Neural cell (in vitro differentiated cells): Measurements from ENCODE around the gene JPT1. TPM values are rescaled to one million over a fixed set of nuclear protein-coding genes. Genes with fewer than 3 reads are reported as not detected.
A peak's percentile ranks its signal among the peaks of the same experiment; 100 is the strongest.

Experiments used
- H2AFZ ChIP-seq: fragments of 200-600, 300-800 bp; sonication (generic), shearing (Covaris generic); 2 replicates; pipeline ENCODE4 v1.6.0; 2014; ENCODE audit warnings: low read depth, mild to moderate bottlenecking, antibody characterized with exemption, low read length, moderate library complexity
- H3F3A ChIP-seq: fragments of 200-600 bp; shearing (Covaris generic); 2 replicates; pipeline ENCODE4 v1.6.1; 2016; ENCODE audit warnings: mild to moderate bottlenecking, moderate library complexity, mixed read lengths, antibody characterized with exemption, low read length; ENCODE audit not compliant: insufficient read depth, poor library complexity, severe bottlenecking
- H3K27ac ChIP-seq: fragments of 200-600, 300-800 bp; sonication (generic), shearing (Covaris generic); 2 replicates; pipeline ENCODE4 v1.5.1; 2014; ENCODE audit warnings: mild to moderate bottlenecking, low read length, moderate library complexity
- H3K27me3 ChIP-seq: fragments of 300-800, 200-600 bp; sonication (generic), shearing (Covaris generic); 2 replicates; pipeline ENCODE4 v1.6.0; 2014; ENCODE audit warnings: mild to moderate bottlenecking, low read depth, low read length, moderate library complexity; ENCODE audit not compliant: insufficient read depth
- H3K36me3 ChIP-seq: fragments of 300-800, 200-600 bp; sonication (generic), shearing (Covaris generic); 2 replicates; pipeline ENCODE4 v1.5.1; 2014; ENCODE audit warnings: mild to moderate bottlenecking, antibody characterized with exemption, low read length, moderate library complexity; ENCODE audit not compliant: insufficient read depth
- H3K4me2 ChIP-seq: fragments of 300-800, 200-600 bp; sonication (generic), shearing (Covaris generic); 2 replicates; pipeline ENCODE4 v1.6.0; 2014; ENCODE audit warnings: mild to moderate bottlenecking, low read length
- H3K4me3 ChIP-seq: fragments of 300-800, 200-600 bp; sonication (generic), shearing (Covaris generic); 2 replicates; pipeline ENCODE4 v1.5.1; 2014; ENCODE audit warnings: mild to moderate bottlenecking, low read length, moderate library complexity
- H3K79me2 ChIP-seq: fragments of 200-600 bp; shearing (Covaris generic); replicated peaks from 2 replicates; pipeline ENCODE4 v1.6.0; 2014; ENCODE audit warnings: mild to moderate bottlenecking, low read length, moderate library complexity; ENCODE audit not compliant: insufficient read depth
- H3K9ac ChIP-seq: fragments of 300-800, 200-600 bp; sonication (generic), shearing (Covaris generic); 2 replicates; pipeline ENCODE4 v1.6.1; 2016; ENCODE audit warnings: mild to moderate bottlenecking, low read length, mixed read lengths
- H3K9me2 ChIP-seq: fragments of 200-600 bp; shearing (Covaris generic); 2 replicates; pipeline ENCODE4 v1.6.1; 2016; ENCODE audit warnings: mild to moderate bottlenecking, low read length, mixed read lengths; ENCODE audit not compliant: insufficient read depth
- H3K9me3 ChIP-seq: fragments of 200-600, 300-800 bp; sonication (generic), shearing (Covaris generic); 2 replicates; pipeline ENCODE4 v1.6.1; 2016; ENCODE audit warnings: mild to moderate bottlenecking, mixed run types, low read length, moderate library complexity, mixed read lengths
- H4K20me1 ChIP-seq: fragments of 200-600 bp; shearing (Covaris generic); 2 replicates; pipeline ENCODE4 v1.6.1; 2016; ENCODE audit warnings: mild to moderate bottlenecking, mixed run types; ENCODE audit not compliant: insufficient read depth
- CTCF ChIP-seq: fragments of 450-650 bp; IDR thresholded peaks from 2 replicates; pipeline ENCODE4 v1.5.1; 2014; ENCODE audit warnings: antibody characterized with exemption, mild to moderate bottlenecking, moderate library complexity; ENCODE audit not compliant: poor library complexity, severe bottlenecking
- EP300 ChIP-seq: fragments of 450-650 bp; conservative IDR thresholded peaks from 2 replicates; pipeline ENCODE4 v1.6.1; 2014; ENCODE audit warnings: antibody characterized with exemption, mild to moderate bottlenecking, moderate library complexity; ENCODE audit not compliant: poor library complexity, severe bottlenecking
- EZH2 ChIP-seq: fragments of 200-600, 300-800 bp; shearing (Covaris generic), sonication (generic); IDR thresholded peaks from 2 replicates; pipeline ENCODE4 v1.6.1; 2014; ENCODE audit warnings: antibody characterized with exemption, low read length, borderline replicate concordance, mild to moderate bottlenecking; ENCODE audit not compliant: insufficient read depth, poor library complexity, severe bottlenecking
- MXI1 ChIP-seq: fragments of 450-650 bp; conservative IDR thresholded peaks from 2 replicates; pipeline ENCODE4 v1.6.1; 2014; ENCODE audit warnings: antibody characterized with exemption, mild to moderate bottlenecking; ENCODE audit not compliant: poor library complexity, severe bottlenecking
- POLR2AphosphoS5 ChIP-seq: IDR thresholded peaks from 2 replicates; pipeline ENCODE4 v1.6.1; 2012
- RAD21 ChIP-seq: fragments of 450-650 bp; conservative IDR thresholded peaks from 2 replicates; pipeline ENCODE4 v1.6.1; 2014; ENCODE audit warnings: antibody characterized with exemption, mild to moderate bottlenecking, moderate library complexity
- REST ChIP-seq: IDR thresholded peaks from 2 replicates; pipeline ENCODE4 v1.6.1; 2012; ENCODE audit warnings: borderline replicate concordance
- SMC3 ChIP-seq: fragments of 450-650 bp; conservative IDR thresholded peaks from 2 replicates; pipeline ENCODE4 v1.6.1; 2014; ENCODE audit warnings: antibody characterized with exemption, mild to moderate bottlenecking, moderate library complexity; ENCODE audit not compliant: poor library complexity
- TAF1 ChIP-seq: IDR thresholded peaks from 2 replicates; pipeline ENCODE4 v1.6.1; 2012; ENCODE audit warnings: low read depth
- polyA plus RNA-seq: library from polyadenylated mRNA; depleted of rRNA; stranded (reverse); fragments of >200 nt; gene quantifications from 2 replicates; pipeline ENCODE4 v1.2.3, GENCODE V29; 2014

JPT1 gene
- polyA plus RNA-seq, 1 donor from 2014 or later: 1,721 TPM

- H3K27me3 ChIP-seq: no peaks in the 10 kb centered on the region
These were observed 34.3 kb upstream of the JPT1 start for GRCh38 chr17:75188614-75189013.

DNA sequence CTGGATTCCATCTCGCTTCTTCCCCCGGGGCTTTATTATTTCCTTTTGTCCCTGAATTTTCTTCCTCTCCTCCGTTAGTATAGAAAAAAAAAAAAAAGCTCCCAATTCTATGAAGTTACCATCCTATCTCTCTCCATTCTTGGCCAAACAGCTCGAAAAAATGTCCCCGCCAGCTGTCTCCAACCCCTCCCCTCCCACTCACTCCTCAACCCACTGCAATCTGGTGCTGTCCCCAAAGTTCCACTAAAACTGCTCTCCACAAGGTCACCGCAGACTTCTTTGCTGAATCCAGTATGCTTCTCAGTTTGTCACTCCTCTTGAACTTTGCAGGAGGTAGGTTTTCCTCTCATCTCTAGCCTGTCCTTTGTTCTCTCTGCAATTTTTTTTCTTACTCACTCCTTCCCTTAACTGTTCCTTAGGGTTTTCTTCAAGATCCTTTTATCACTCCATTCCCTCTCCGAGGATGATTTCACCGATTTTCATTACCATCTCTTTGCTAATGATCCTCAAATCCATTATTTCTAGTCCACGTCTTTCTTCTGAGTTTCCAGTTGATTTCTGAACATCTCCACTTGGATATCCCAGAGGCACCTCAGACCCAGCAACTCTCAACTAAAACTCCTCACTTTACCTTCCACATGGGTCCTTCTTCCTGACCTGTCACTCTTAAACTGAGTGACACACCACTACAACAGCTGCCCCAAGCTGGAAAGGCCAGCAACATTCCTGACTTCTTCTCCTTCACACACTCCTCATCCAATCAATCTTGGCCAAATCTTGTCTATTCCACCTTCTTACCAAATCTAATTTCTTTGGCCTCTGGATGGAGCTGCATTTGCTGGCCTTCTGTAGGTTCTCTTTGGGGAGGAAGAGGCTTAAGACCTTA, 29.9 kb upstream of the JPT1 start:
- no peak overlapping the region for H3K4me3 ChIP-seq
- peaks cover 29% of the 10 kb centered on the region for H3K79me2 ChIP-seq
- H2AFZ ChIP-seq: no peak overlapping the region
- no peaks in the 10 kb centered on the region for H3K36me3 ChIP-seq
- no peaks in the 10 kb centered on the region for H3K9me2 ChIP-seq
- no peaks in the 10 kb centered on the region for H3F3A ChIP-seq
- no peak for TF ChIP-seq SMC3
- TF ChIP-seq TAF1: no peak
- no peak for TF ChIP-seq POLR2AphosphoS5
- TF ChIP-seq RAD21: no peak
- no peak for TF ChIP-seq EZH2
- TF ChIP-seq CTCF: no peak
- TF ChIP-seq EP300: no peak
- TF ChIP-seq MXI1: no peak
- no peak for TF ChIP-seq REST
- H3K27ac ChIP-seq: peak overlapping the region; percentile 99
- H3K27me3 ChIP-seq: no peaks in the 10 kb centered on the region
- no peaks in the 10 kb centered on the region for H4K20me1 ChIP-seq
- no peaks in the 10 kb centered on the region for H3K9me3 ChIP-seq
- no peak overlapping the region for H3K9ac ChIP-seq
- H3K4me2 ChIP-seq: no peak overlapping the region

More at GRCh38 chr17:75188614-75189013, 34.3 kb upstream of the JPT1 start:
- no peak overlapping the region for H3K4me3 ChIP-seq
- no peak overlapping the region for H3K27ac ChIP-seq
- TF ChIP-seq TAF1 (no peak), CTCF (no peak), EZH2 (no peak), RAD21 (no peak), POLR2AphosphoS5 (no peak)
- no peak overlapping the region for H3K4me2 ChIP-seq
- no peaks in the 10 kb centered on the region for H3K36me3 ChIP-seq
- no peaks in the 10 kb centered on the region for H4K20me1 ChIP-seq
- H3K79me2 ChIP-seq: no peaks in the 10 kb centered on the region
- no peaks in the 10 kb centered on the region for H3K9me2 ChIP-seq
- H3K9ac ChIP-seq: no peak overlapping the region
- H3K9me3 ChIP-seq: no peaks in the 10 kb centered on the region
- H3F3A ChIP-seq: no peaks in the 10 kb centered on the region
- no peak overlapping the region for H2AFZ ChIP-seq
